Peyer's patch (tissue), 4 donors: Measurements from ENCODE around the gene SLC12A8.

Experiments used
- CTCF ChIP-seq, 6 experiments: fragments of 450-650 bp in 4 of 6; fragments of 200-600 bp in 2 of 6; sonication (generic) in 1 of 6; IDR thresholded peaks; one replicate each; pipeline ENCODE4 v1.5.1; 2017 to 2019; ENCODE audit warnings: antibody characterized with exemption in 6 of 6, mild to moderate bottlenecking in 3 of 6, moderate library complexity in 1 of 6
- POLR2A ChIP-seq, 2 donors: fragments of 450-650 bp; IDR thresholded peaks; one replicate each; pipeline ENCODE4 v1.5.1; 2017; ENCODE audit warnings: antibody characterized with exemption in 2 of 2, mild to moderate bottlenecking in 2 of 2, moderate library complexity in 2 of 2

DNA sequence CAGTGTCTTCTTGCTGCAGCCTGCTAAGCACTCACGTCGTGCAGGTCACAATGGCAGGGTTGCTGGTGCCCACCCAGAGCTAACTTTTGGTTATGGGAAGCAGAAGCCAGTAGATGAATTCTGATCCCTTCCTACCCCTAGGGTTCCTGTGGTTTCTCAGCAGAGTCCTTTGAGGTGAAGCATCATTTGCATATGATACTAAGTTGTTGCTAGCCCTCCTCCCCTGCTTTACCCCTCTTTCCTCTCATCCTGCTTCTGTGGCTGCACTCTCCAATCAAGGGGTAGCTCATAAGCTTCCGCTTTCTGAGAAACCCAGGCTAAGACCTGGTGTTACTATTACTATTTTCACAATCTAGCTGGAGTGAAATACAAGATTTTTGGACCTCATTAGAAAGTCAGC lies 134.7 kb downstream of the SLC12A8 start:
- TF ChIP-seq CTCF (IDR thresholded peaks at IDR 0.05) (no peak), POLR2A (IDR thresholded peaks at IDR 0.05) (no peak)
